Activated CD8-positive, alpha-beta T cell treated with anti-CD3 and anti-CD28 coated beads for 36 hours (primary cell): Measurements from ENCODE around the gene TPRX2. TPM values are rescaled to one million over a fixed set of nuclear protein-coding genes. Genes with fewer than 3 reads are reported as not detected.
A peak's percentile ranks its signal among the peaks of the same experiment; 100 is the strongest.
"Not testable (repeated sequence)": the region's sequence is repeated elsewhere in the genome, so short reads cannot be mapped to it uniquely, and the experiment has no call there.

ENCODE experiments used
- ATAC-seq: fragments of 200-7000 bp; cut with Tn5 transposase; one replicate; pipeline ENCODE4 v1.10.0; 2021; ENCODE audit warnings: mild to moderate bottlenecking, moderate library complexity
- CTCF ChIA-PET: fragments of 350-600 bp; sonication (Branson Sonifier 250); formaldehyde crosslinking; loops from one replicate; lab custom pipeline; 2021; ENCODE audit warnings: antibody characterized with exemption; lab: Charles Lee
- POLR2A ChIA-PET: fragments of 350-600 bp; sonication (Branson Sonifier 250); formaldehyde crosslinking; loops from one replicate; lab custom pipeline; 2021; ENCODE audit warnings: antibody characterized with exemption; lab: Charles Lee
- DNase-seq: peaks from one replicate; pipeline ENCODE4 v3.0.0-alpha.2; 2020
- H3K27ac Mint-ChIP-seq: one replicate; pipeline ENCODE4 v1.8.0; 2021; ENCODE audit warnings: mild to moderate bottlenecking, mixed read lengths
- H3K27me3 Mint-ChIP-seq: one replicate; pipeline ENCODE4 v1.8.0; 2021; ENCODE audit warnings: mixed read lengths
- H3K36me3 Mint-ChIP-seq: one replicate; pipeline ENCODE4 v1.8.0; 2021; ENCODE audit warnings: low read depth, mixed read lengths
- H3K4me1 Mint-ChIP-seq: one replicate; pipeline ENCODE4 v1.8.0; 2021; ENCODE audit warnings: low read depth, mixed read lengths
- H3K4me3 Mint-ChIP-seq: one replicate; pipeline ENCODE4 v1.8.0; 2021; ENCODE audit warnings: mild to moderate bottlenecking, moderate library complexity, mixed read lengths
- H3K9me3 Mint-ChIP-seq: one replicate; pipeline ENCODE4 v1.8.0; 2021; ENCODE audit warnings: mixed read lengths
- intact Hi-C: fragments of 100-400 bp; cut with micrococcal nuclease; formaldehyde crosslinking; loops from one replicate; pipeline ENCODE4 v1.10.0; 2022
- total RNA-seq, 2 experiments: library from RNA; stranded (reverse); gene quantifications; one replicate each; pipeline ENCODE4 v1.2.3, GENCODE V29; 2021
- TF ChIP-seq, protein P1 (sequence below): fragments of 200-600 bp; IDR thresholded peaks from one replicate; pipeline ENCODE4 v1.8.0; 2022; ENCODE audit warnings: antibody characterized with exemption, mild to moderate bottlenecking

TPRX2 gene
- total RNA-seq, 2 experiments from 2014 or later: not detected

DNA sequence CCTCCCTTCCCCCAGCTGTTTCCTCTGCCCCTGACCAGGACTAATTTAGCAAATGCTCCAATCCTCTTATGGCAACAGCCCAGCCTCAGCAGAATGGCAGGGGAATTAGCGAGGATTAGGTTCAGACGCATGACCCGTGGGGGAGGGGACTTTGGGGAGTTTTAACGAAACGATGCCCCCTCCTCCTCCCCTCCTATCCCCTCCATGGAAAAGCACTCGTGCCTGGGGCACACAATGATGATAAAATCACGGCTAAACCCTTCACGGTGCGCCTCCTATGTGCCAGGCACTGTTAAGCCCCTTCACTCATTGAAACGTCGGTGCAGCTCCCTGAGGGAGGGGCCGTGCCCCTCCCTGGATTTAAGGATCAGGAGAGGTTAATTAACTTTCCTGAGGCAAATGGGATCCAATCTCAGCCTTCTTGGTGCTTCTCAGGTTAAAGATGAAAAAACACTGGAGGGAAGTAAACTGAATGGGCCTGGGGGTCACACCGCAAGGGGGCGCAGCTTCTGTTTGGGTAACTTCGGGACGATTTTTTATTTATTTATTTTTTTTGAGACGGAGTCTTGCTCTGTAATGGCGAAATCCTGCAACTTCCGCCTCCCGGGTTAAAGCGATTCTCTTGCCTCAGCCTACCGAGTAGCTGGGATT, 10.1 kb upstream of the TPRX2 start:
- intact Hi-C loops: no loop called here
- ATAC-seq (no peak), DNase-seq (peak; percentile 74)
- H3K27me3 Mint-ChIP-seq: peaks cover 38% of the 10 kb centered on the region
- CTCF ChIA-PET: interaction anchor here (1.3 to 4.6 kb wide), 3 partner anchors 15 to 59 kb away, joined by 3 to 20 read pairs (median 17); no protein-coding TSS in a partner anchor
- TF ChIP-seq, protein P1, sequence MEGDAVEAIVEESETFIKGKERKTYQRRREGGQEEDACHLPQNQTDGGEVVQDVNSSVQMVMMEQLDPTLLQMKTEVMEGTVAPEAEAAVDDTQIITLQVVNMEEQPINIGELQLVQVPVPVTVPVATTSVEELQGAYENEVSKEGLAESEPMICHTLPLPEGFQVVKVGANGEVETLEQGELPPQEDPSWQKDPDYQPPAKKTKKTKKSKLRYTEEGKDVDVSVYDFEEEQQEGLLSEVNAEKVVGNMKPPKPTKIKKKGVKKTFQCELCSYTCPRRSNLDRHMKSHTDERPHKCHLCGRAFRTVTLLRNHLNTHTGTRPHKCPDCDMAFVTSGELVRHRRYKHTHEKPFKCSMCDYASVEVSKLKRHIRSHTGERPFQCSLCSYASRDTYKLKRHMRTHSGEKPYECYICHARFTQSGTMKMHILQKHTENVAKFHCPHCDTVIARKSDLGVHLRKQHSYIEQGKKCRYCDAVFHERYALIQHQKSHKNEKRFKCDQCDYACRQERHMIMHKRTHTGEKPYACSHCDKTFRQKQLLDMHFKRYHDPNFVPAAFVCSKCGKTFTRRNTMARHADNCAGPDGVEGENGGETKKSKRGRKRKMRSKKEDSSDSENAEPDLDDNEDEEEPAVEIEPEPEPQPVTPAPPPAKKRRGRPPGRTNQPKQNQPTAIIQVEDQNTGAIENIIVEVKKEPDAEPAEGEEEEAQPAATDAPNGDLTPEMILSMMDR: peak; percentile 86
- peak overlapping the region; percentile 27 for H3K4me3 Mint-ChIP-seq
- peaks cover 6% of the 10 kb centered on the region for H3K4me1 Mint-ChIP-seq
- no peaks in the 10 kb centered on the region for H3K36me3 Mint-ChIP-seq
- no peak overlapping the region for H3K27ac Mint-ChIP-seq
- H3K9me3 Mint-ChIP-seq: no peaks in the 10 kb centered on the region
- POLR2A ChIA-PET: interaction anchor here (0.9 kb wide), 1 partner anchor 15 kb away, joined by 3 read pairs; no protein-coding TSS in a partner anchor

DNA sequence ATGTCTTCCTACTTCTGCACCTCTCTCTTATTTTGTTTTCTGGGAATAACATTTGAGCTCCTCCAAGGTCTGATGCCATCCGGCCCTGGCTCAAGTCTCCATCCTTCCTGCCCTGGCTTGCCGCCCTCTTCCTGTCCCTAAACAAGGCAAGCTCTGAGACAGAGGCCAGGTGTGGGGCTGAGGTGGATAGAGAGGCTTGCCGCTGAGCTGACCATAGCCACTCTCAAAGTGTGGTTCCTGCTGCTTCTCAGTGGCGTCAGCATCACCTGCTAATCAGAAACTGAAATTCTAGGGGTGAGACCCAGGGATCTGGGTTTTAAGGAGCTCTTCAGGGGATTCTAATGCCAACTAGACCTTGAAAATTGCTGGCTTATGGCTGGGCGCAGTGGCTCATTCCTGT, 6.0 kb upstream of the TPRX2 start:
- no peaks in the 10 kb centered on the region for H3K36me3 Mint-ChIP-seq
- intact Hi-C loops: no loop called here
- TF ChIP-seq, protein P1: no peak
- H3K9me3 Mint-ChIP-seq: no peaks in the 10 kb centered on the region
- H3K4me1 Mint-ChIP-seq: peaks cover 9% of the 10 kb centered on the region
- H3K27me3 Mint-ChIP-seq: peaks cover 31% of the 10 kb centered on the region
- ChIA-PET POLR2A (no interaction called here), CTCF (interaction anchor here (0.9 to 3.3 kb wide), 3 partner anchors 11 to 39 kb away, joined by 4 to 20 read pairs (median 5); no protein-coding TSS in a partner anchor)
- no peak overlapping the region for H3K4me3 Mint-ChIP-seq
- no peak overlapping the region for H3K27ac Mint-ChIP-seq
- no peak for ATAC-seq
- no peak for DNase-seq

DNA sequence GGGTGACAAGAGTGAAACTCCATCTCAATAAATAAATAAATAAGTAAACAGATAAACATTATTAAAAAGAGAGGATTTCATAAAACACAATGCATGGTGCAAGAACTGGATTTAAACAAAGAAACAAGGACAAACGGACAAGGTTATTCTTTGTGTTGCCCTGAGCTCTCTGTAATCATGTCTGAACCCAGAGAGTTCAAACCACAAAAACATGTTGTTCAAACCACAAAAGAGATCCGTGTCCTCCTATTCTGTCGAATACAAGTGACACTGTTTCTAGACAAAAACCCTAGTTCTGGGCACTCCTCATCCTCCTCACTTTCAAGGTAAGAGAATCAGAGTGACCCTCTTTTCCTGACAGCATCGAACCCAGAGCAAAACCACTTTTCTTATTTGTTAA, 4.6 kb upstream of the TPRX2 start:
- Mint-ChIP-seq H3K4me3 (no peak overlapping the region), H3K36me3 (no peaks in the 10 kb centered on the region), H3K27me3 (peaks cover 24% of the 10 kb centered on the region), H3K4me1 (peaks cover 7% of the 10 kb centered on the region), H3K27ac (no peak overlapping the region), H3K9me3 (no peaks in the 10 kb centered on the region)
- intact Hi-C loops: no loop called here
- ChIA-PET POLR2A (no interaction called here), CTCF (interaction anchor here (0.7 kb wide), 1 partner anchor 9 kb away, joined by 3 read pairs; no protein-coding TSS in a partner anchor)
- DNase-seq: no peak
- ATAC-seq: no peak
- TF ChIP-seq, protein P1: no peak

DNA sequence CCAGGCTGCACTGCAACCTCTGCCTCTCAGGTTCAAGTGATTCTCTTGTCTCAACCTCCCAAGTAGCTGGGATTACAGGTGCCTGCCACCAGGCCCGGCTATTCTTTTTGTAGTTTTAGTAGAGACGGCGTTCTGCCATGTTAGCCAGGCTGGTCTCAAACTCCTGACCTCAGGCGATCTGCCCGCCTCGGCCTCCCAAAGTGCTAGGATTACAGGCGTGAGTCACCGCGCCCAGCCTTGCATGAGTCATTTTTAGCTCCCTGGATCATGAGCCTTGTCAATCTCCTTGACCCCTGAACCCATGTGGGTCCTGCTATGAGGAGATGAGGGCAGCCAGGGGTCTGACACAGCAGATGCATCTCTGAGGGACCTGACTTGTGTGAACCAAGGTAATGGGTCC, 804 bp upstream of the TPRX2 start:
- H3K4me3 Mint-ChIP-seq, H3K4me1 Mint-ChIP-seq, H3K9me3 Mint-ChIP-seq, DNase-seq, H3K27ac Mint-ChIP-seq, POLR2A ChIA-PET, intact Hi-C loops, H3K36me3 Mint-ChIP-seq, ATAC-seq: not testable (repeated sequence)
- peaks cover 17% of the 10 kb centered on the region for H3K27me3 Mint-ChIP-seq
- CTCF ChIA-PET: interaction anchor here (1.4 kb wide), 1 partner anchor 11 kb away, joined by 6 read pairs; no protein-coding TSS in a partner anchor

DNA sequence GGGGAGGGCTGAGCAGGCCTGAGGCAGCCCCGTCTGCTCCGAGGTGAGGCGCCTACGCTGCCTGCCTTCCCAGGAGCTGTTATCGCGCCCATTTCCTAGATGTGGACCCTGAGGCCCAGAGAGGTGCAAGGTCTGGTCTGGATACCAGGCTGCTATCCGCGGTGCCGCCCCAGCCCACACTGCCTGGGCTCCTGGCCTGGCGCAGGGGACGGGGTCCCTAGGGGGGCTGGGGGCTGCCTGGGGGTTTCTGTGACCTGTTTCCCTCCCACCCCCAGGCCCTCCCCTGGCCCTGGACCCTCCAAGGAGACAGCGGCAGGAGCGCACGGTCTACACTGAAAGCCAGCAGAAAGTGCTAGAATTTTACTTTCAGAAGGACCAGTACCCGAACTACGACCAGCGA, 803 bp downstream of the TPRX2 start:
- H3K9me3 Mint-ChIP-seq, H3K4me3 Mint-ChIP-seq, H3K27ac Mint-ChIP-seq, CTCF ChIA-PET, H3K4me1 Mint-ChIP-seq, DNase-seq, POLR2A ChIA-PET, ATAC-seq, intact Hi-C loops, H3K36me3 Mint-ChIP-seq: not testable (repeated sequence)
- peaks cover 18% of the 10 kb centered on the region for H3K27me3 Mint-ChIP-seq

DNA sequence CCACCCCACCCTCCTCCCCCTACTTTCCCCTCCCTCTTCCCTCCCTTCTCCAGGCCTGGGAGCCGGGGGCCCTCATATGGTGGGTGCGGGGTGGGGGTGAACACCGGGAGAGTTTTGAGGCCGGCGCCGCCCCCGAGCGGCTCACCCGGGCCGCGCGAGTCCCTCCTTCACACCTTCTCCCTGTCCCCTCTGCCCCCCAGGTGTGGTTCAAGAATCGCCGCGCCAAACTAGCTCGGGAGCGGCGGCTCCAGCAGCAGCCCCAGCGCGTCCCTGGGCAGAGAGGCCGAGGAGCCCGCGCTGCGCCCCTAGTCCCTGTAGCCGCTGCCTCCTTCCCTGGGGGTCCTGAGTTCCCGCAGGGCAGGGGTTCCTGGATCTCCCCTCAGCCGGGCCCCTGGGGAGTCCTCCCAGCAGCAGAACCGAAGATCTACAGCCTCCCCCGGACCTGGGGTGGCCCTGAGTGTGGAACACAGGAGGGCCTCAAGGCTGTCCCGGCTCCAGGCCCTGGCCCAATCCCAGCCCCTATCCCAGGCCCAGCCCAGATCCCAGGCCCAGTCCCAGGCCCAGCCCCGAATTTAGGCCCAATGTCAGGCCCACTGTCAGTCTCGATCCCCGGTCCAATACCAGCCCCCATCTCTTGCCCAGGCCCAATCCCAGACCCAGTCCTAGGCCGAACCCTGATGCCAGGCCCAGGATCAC, 1.7 kb downstream of the TPRX2 start:
- Mint-ChIP-seq H3K27ac (no peak overlapping the region), H3K4me1 (no peaks in the 10 kb centered on the region), H3K27me3 (peaks cover 18% of the 10 kb centered on the region), H3K9me3 (peaks cover 2% of the 10 kb centered on the region), H3K36me3 (peaks cover 3% of the 10 kb centered on the region), H3K4me3 (no peak overlapping the region)
- ChIA-PET CTCF (no interaction called here), POLR2A (no interaction called here)
- TF ChIP-seq, protein P1: no peak
- DNase-seq: no peak
- no peak for ATAC-seq
- intact Hi-C loops: no loop called here
